GM18507 (cell line): ENCODE measurements around the gene EMID1.

Experiments used
- DNase-seq: peaks from one replicate; pipeline ENCODE4 v3.0.0; 2011; ENCODE audit warnings: low read depth; ENCODE audit not compliant: insufficient read length; ENCODE audit errors: extremely low spot score
- FAIRE-seq: peaks from 2 replicates; lab custom pipeline; 2011; peaks lifted over from hg19 to GRCh38; lab: Jason Lieb, UNC

The EMID1 gene

DNA sequence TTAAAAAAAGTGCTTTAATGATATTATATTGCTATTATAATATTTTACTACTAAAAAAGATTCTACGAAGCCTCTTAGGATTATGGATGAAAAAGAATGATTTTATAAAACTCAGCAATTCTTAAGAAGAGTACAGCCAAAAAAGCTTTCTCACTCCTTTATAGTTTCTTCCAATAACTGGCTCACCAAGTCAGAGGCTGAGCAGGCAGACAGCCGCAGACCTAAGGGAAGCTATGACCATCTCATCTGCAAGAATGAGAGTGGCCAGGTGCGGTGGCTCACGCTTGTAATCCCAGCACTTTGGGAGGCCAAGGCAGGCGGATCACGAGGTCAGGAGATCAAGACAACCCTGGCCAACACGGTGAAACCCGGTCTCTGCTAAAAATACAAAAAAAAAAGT, 12.7 kb upstream of the EMID1 start:
- FAIRE-seq (no peak), DNase-seq (no peak)

DNA sequence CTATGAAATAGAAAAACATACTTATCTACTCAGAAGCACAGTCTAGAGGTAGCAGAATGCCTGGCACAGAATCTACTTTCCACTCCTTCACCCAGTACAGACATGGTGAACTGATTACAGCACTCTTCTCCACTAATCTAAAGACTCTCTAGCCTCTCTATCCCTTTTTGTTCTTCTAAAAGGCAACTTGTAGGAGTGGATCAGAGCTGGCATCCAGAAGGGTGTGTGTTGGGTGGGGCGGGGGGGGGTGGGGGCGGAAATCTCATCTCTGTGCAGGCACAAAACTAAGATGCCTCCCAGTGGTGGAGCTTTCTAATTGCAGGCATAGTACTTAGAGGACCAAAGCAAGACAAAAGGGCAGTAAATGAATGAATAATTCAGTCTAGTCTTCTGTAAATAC, 11.5 kb upstream of the EMID1 start:
- DNase-seq, result no peak

DNA sequence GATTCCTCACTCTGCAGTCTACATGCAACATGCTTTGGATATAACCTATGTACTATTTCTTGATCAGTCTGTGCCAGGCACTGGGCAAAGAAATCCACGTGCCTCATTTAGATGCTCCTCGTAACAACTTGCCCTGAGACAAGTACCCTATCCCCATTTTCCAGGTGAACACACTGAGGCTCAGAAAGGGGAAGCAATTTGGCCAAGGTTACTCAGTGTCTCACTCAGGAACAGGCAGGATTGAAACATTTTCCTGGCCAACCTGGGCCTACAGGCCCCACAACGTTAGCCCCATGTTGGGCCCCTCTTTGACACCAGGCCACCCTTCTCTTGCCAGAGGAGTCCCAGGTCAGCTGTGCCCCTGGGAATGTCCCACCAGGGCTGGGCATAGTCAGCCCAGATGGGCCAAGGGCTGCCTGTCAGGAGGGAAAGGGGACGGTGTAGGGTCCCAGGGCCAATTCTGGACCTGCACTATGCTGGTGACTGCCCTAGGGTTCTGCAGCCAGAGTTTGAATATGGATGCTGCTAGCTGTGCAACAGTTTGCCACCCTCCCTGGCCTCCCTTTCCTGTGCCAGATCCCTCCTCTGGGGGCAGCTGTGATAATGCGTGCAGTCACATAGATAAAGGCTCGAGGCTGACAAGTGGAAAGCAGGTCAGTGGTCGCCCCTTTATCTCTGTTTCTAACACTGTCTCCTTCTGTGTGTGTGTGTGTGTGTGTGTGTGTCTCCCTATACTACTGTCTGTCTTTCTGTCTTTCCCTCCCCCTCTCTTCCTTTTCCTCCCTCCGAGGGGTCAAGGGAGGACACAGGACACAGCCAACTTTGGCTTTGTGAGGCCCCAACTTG, 10.4 kb upstream of the EMID1 start:
- FAIRE-seq (no peak), DNase-seq (no peak)

More for the DNA sequence above, 11.5 kb upstream of the EMID1 start:
- FAIRE-seq, result no peak

DNA sequence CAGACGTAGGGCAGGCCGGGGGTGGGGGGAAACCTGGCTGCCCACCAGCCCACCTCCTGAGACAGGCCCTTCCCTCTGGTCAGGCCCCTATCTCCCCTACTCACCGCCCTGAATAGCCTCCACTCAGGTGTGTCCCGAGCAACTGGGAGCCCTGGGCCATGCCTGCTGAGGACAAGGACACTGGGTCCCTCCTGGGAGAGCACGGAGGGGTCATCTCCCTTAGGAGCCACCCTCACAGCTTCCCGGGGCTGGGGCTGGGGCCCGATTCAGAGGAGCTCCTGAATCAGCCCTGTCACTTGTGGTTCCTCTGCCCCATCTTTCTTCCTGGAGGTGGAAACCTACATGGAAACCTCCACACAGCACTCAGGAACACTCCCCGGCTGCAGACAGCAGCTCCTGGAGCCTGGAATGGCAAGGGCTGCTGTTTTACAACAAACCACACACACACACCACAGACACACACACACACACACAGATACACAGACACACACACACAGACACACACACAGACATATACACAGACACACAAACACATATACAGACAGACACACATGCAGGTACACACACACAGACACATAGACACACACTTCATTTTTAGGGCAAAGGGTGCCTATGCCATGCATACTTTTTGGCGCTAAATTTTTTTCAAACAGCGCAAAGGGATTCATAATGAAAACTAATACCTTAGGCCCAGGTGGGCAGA, 9.6 kb upstream of the EMID1 start:
- DNase-seq (no peak), FAIRE-seq (no peak)

DNA sequence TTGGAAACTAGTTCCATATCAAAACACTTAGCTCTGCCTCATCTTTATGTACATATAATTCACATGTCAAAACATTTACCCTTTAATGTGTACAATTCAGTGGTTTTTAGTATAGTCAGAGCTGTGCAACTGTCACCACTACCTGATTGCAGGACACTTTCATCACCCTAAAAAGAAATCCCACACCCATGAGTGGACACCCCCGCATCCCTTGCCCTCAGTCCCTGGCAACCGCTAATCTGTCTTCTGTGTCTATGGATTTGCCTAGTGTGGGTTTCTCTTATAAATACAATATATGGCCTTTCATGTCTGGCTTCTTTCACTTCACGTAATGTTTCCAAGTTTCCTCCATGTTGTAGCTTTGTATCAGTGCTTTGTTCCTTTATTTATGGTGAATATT, 8.6 kb upstream of the EMID1 start:
- DNase-seq (no peak), FAIRE-seq (peak; percentile 26)

DNA sequence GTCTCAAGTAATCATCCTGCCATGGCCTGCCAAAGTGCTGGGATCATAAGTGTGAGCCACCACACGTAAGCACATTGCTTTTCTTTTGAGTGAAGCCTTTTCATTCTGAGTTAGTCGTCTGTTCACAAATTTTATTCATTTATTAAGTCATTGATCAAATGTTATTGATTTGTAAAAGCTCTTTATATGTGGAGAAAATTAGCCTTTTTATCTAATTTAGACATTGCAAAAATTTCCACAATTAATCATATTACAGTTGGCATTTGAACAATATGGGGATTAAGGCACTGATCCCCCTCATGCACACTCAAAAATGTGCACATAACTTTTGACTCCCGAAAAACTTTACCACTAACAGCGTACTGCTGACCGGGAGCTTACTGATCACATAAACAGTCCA, 7.5 kb upstream of the EMID1 start:
- no peak for FAIRE-seq
- no peak for DNase-seq

DNA sequence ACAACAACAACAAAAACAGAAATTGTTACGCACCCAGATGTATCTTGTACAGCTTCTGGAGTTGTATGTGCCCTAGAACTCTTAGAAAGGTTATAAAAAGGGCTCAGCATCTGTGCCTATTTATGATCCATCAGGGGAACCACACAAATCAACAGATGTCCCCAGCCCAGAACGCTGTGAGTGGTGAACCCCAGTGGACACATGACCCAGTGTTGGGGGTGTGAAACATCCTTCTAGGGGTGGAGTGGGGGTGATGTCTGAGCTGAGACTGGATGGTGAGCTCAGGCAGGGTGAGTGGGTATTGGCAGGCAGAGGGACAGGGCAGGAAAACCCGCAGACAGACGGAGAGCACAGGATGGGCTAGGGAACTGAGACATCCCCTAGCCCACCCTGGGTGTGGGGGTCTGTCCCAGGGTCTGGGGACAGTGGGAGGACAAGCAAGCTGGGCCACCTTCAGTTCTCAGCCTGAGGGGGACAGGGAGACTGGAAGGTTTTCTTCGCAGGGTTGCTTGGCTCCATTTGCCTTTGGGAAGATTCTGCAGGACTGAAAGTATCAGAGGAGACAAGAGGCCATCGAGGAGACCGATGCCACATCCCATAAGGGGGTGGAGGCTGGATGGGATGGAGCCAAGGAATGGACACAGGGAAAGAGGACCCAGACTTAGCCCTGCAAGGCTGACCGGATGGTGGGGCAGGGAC, 5.8 kb upstream of the EMID1 start:
- FAIRE-seq (no peak), DNase-seq (no peak)

DNA sequence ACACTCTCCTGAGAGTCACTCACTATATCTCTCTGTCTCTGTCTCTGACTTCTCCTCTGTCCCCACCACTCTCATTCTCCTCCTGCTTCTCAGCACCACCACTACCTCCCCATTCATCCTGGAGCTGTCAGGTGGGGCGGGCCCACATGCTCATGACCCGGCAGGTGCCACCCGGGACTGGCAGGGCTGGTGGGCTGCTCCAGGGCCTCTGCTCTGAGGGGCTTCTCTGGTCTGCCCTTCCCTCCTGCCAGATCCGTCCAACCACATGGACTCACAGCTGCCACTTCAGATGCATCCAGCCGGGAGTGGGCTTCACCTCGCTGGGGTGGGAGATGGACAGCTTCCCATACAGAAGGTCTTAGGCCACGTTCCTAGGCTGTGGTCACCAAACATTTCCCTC, 4.8 kb upstream of the EMID1 start:
- FAIRE-seq (no peak), DNase-seq (no peak)

DNA sequence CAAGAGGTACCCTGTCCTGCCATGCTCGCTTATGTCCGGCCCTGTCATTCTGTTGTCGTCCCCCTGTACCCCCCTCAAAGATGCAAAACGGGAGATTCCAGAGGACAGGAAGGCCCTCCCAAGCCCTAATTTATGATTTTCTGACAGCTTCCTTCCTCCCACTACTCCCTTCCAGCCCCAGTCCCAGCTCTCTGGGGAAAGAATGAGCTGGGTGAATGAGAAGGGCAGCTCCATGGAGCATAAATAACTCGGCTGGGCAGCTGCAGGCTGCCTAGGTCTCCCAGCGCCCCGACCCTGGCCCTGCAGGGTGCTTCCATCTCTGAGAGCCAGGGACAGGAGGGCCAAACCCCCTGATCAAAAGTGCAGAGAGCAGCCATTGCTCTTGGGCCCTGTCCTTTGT, 3.9 kb upstream of the EMID1 start:
- DNase-seq, result no peak
- FAIRE-seq, result peak; percentile 36

DNA sequence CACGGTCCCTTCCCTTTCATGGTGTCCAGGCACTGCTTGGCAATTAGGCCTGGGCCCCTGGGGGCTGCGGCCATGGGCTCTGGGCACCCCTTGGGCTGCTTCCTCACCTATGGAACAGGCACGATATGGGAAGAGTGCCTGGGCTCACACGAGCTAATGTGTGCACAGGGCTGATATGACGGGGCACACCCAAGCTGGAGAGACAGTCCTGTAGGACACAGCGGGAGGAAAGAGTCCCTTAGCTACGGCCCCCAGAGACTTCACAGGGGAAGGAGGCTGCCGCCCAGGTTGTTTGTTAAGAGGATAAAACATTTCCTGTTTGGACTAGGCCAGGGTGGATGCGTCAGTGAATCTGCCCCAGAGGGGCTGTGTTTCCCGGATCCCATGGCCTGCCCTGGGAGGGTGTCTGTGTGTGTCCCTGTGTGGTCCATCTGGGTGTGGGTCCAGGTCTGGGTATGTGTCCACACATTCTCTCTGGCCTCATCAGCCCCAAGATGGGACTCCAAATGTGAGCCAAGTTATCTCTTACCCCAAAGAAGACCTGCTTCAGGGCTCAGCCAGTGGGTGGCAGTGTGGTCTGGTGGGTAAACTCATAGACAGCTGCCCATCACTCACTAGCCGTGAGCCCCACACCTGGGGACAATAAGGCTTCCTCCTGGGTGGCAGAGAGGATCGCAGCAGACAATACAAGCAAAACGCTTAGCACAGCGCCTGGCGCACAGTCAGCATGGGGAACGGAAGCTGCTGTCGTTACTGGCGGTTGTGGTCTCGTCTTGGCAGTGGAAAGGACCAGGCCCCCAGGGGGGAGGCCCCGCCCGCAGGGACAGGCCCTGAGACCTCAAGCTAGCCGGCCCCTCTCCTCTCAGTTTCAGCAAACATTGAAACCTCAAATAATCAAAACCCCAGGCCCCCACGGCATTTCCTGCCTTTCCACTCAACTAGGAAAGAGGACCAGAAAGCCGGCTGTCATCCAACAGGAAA, 3.2 kb upstream of the EMID1 start:
- FAIRE-seq, result peak; percentile 99

DNA sequence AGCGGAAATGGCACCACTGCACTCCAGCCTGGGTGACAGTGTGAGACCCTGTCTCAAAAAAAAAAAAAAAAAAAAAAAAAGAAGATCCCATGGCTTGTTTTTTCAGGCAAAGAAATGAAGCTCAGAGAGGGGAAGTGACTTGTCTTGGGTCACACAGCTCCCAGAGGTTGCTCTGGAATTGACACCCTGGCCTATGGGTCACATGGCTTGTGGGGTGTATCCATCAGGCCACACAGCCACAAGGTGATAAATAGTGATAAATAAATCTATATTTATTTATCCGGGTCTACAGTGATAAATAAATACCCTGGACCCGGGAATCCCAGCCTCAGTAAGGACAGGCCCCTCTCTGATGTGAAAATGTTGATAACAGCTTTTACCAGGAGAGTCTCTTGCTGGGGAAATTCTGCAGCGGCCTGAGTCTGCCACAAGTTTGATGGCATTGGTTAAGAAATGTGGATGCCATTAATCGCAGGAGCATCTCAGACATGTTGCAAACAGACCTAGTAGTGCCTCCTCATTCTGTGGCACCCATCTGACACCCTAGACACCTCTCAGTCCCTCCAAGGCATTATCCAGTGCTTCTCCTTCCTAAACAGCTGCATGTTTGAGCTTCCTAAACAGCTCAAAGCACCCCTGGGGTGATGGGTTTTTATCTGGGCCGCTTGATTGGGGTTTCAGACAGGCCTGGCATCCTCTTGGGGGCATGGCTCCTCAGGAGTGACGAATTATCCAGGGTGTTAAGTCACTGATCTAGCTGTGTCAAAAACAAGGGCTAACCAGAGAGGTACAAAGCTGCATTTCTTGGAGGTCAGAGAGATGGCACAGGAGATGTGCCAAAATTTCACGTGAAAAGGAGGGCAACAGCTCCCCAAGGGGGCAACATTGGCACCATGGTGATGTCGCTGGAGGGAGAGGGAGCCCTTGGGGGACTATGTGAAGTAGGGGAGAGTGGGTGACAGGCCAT, 1.9 kb upstream of the EMID1 start:
- DNase-seq, result no peak
- FAIRE-seq, result peak; percentile 75

More for the DNA sequence above, 3.2 kb upstream of the EMID1 start:
- DNase-seq, result peak; percentile 83

DNA sequence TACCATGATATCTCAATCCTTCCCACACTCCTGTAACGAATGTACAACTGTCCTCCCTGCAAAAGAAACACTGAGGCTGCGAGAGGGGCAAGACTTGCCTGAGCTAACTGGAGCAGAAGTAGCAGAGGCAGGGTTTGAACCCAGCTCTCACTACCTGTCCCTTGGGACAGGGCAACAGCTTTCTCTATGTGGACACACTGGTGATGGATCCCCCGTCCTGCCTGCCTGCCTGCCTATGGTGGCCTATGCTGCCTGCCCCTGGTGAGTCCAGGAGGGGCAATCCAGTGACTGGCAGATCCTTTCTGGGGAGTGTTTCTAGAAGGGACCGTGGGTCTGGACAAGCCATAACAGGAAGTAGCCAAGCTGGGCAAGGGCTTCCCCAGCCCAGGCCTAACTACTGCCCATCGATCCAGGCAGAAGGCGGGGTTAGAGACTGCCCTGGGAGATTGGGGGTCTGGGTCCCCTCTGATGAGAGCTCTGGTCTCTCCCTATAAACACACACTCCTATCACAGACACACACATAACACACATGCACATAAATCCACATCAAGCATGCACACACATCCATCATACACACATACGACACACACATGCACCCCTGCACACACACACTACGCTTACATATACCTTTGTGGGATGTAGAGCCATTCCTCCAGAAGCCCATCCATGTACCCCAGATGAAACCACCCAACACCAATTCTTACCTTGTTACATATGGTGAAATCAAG, 1.1 kb upstream of the EMID1 start:
- FAIRE-seq (peak; percentile 47), DNase-seq (no peak)

DNA sequence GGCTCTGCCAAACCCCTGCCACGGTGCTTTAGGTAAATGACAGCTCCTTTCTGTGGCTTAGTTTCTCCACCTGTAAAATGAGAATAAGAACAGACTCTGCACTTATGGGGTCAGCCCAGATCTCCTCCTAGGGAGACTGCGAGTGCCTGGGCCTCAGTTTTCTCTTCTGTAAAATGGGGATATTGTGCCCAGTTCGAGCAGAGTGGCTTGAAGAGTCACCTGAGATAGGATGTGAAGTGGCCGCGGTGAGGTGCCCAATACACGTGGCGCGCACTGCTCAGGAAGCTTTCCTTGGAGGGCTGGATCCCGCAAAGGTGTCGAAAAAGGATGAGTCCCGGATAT, 473 bp upstream of the EMID1 start:
- peak; percentile 48 for FAIRE-seq
- no peak for DNase-seq

DNA sequence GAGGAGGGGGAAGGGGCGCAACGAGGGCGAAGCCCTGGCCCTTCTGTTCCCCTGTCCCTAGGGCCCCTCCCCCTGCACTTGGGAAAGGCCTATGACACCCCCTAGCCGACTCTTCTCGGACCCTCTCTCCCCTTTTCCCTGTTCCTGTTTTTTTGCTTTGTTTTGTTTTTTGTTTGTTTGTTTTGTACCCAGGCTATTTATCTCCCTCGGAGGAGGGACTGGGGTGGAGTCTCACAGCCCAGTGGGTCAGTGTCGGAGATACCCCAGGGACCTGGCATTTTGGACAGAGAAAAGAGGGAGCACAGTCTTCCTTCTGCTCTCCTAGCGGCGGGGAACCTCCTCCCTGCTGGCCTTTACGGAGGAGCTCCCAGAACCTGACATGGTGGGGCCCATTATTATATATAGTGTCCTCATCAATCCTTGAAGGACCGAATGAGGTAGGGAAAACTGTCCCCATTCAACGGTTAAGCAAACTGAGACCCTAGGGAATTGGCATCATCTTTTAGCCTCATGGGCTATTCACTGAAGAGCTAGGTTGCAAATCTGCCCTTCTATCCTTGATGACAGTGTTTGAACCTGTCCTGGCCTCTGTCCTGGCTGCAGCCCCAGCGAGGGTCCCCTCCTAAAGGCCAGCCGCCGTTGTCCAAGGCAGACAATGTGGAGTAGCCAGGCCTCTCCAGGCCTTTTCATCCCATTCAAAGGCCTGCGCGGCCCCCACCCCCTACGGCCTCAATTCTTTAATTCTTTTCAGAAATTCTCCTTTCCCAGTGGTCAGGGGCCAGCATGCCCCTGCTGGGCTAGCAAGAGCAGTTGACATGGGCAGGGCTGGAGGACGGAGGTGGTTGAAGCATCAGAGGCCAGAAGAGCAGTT, 911 bp downstream of the EMID1 start:
- FAIRE-seq (peak; percentile 56), DNase-seq (no peak)

DNA sequence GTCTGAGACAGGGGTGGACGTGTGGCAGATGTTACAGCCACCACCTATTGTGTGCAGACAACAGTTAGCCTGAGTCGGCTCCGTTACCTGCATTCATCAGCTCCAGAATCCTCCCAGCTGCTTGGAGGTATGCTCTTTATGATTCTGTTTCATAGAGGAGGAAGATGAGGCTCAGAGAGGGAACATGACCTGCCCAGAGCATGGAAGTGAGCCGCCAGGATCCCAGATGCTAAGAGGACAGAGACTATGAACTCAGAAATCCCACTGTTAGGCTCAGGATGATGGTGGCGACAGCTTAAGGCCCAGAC, 1.5 kb downstream of the EMID1 start:
- DNase-seq (no peak), FAIRE-seq (no peak)

DNA sequence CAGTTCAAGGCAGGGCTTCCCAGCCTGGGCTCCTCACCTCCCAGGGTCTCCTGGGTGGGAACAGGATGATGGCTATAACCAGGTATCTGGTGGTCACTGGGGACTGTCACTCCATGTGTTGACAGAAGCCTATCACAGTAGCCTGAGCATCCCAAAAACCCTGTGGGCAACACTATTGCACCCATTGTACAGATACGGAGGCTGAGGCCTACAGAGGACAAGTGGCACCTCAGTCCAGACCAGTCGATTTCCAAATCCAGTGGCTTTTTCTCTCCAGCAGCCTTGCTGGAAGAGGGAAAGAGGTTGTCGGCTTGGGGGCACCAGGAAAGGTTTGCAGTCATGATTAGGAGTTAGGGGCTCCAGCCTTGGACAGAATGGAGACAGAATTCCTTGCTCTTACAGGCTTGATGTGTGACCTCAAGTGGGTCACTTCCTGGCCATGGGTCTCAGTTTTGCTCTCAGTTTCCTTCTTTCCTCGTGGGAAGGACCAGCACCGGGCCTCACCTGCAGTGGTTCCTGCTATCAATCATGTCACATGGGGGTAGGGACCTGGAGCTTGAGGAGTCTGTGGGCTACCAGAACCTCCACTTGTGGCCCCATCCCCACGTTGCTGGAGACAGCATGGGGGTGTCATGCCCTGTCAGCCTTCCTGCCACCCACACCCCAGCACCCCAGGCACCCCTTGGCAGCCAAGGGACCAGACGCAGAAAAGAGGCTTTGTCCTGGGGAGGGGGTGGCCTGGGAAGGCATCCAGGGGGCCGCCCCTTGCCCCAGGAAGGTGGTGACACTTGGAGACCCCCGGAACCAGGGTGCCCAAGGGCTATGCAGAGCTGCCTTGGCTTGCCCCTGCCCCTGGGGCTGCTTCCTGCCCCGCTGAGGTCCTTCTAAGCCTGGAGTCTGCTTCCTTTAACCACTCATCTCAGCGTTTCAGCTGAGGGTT, 2.1 kb downstream of the EMID1 start:
- FAIRE-seq, result peak; percentile 59
- DNase-seq, result no peak
